HG03039 (cell line): ENCODE results near the gene FCRL4.
"Not testable (repeated sequence)": the region's sequence is repeated elsewhere in the genome, so short reads cannot be mapped to it uniquely, and the experiment has no call there.

Source experiments
- ATAC-seq: cut with Tn5 transposase; IDR thresholded peaks from one replicate; pipeline ENCODE4 v1.9.1; 2021; ENCODE audit warnings: mild to moderate bottlenecking, moderate library complexity; ENCODE audit not compliant: unreplicated experiment

The FCRL4 gene

GRCh38 chr1:157551694-157552693 is 45.9 kb downstream of the FCRL4 start, which contains the start of gene FCRL5:
TSS of gene FCRL5 (minus strand) at chr1:157552515. CDS start at chr1:157552362, 153 bp downstream.
- ATAC-seq = peak; percentile 65

GRCh38 chr1:157548081-157548480 is 49.8 kb downstream of the FCRL4 start:
- ATAC-seq = not testable (repeated sequence)

GRCh38 chr1:157542676-157543075 is 55.2 kb downstream of the FCRL4 start:
- ATAC-seq = no peak

GRCh38 chr1:157540852-157541251 is 57.0 kb downstream of the FCRL4 start:
- no peak for ATAC-seq

- no peak for ATAC-seq
Observed at GRCh38 chr1:157540160-157540748, 57.6 kb downstream of the FCRL4 start.

GRCh38 chr1:157539568-157539967 is 58.3 kb downstream of the FCRL4 start:
- ATAC-seq = no peak

GRCh38 chr1:157532569-157532968 is 65.3 kb downstream of the FCRL4 start:
- no peak for ATAC-seq

GRCh38 chr1:157523774-157524493 is 74.0 kb downstream of the FCRL4 start:
- peak; percentile 68 for ATAC-seq
